Measurements from ENCODE around the gene CBFA2T2.

DNA sequence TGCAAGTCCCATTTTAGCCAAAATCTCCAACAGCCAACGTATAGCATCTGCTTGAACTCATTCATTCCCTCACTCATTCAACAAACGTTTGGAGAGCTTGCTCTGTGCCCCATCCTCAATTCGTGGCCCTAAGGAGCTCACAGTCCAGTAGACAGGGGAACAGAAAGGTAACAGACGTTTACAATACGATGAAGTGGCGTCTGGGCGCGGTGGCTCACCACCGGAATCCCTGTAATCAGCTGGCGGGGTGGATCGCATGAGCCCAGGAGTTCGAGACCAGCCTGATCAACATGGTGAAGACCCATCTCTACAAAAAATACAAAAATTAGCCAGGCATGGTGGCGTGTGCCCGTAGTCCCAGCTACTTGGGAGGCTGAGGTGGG lies 197.1 kb downstream of the CBFA2T2 start:
- TF ChIP-seq ZNF274 (IDR thresholded peaks at IDR 0.05; ENCODE audit: low read depth, low read length) (no peak), SUZ12 (IDR thresholded peaks at IDR 0.05; ENCODE audit: extremely low read depth, insufficient read depth, insufficient read length) (no peak)

Data from NT2/D1 (cell line).